NCI-H748 (cell line): ENCODE data around the gene LTO1.
A peak's percentile ranks its signal among the peaks of the same experiment; 100 is the strongest.

Experiments used
- DNase-seq: peaks from one replicate; lab custom pipeline; 2025; ENCODE audit not compliant: unreplicated experiment; lab: John Stamatoyannopoulos, UW

LTO1 gene

DNA sequence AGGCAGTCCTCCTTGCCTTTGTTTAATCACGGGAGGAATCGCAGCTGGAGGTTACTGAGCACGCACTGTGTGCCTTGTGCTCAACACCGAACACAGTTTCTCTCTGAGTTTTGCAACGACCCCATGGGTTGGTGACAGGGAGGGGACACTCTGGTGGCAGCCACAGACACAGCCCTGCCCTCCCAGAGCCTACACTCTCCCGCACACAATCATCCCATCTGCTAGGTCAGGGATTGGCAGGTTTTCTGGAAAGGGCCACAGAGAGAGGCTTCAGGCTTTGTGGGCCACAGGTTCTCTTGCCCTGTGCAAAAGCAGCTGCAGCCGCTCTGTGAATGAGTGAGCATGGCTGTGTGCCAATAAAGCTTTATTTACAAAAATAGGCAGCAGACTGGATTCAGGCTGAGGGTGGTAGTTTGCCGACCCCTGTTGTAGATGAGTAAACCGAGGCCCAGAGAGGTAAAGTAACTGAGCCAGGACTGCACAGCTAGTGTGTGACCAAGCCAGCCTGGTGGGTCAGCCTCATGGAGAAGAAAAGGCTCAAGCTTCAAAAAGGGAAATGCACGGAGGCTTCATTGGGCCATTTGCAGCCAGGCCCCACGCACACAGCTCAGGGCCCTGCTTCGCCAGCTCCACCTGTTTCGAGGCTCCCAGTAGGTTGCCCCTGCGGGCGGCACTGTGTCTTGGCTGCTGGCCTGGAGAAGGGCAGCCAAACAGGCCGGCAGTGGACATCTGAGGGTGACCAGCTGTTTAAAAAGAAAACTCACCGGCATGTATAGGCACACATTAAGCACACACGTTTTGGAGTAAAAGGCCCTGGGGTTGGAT is 16.3 kb downstream of the LTO1 start:
- DNase-seq, result no peak

GRCh38 chr11:69657911-69658625 is 17.1 kb downstream of the LTO1 start:
- peak; percentile 50 for DNase-seq

DNA sequence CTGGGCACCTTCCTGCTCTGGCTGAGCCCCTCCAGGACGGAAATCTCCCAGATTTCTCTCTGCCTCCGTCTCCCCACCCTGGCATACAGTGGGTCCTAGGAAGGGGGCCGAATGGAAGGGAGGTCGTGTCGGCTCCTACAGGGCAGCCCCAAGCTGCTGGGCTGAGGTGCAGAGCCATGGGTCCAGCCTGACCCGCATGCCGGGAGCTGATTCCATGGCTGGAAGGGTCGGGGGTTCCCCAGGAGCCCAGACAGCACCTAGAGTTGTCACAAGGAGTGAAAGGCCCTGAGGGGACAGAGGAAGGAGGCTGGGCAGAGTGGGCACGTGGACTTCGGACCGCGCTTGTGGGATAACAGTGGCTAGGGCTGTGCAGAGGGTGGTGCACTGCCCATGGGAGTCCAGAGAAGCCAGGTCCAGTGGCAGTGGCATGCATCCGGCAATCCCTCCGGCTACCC is 17.7 kb downstream of the LTO1 start:
- DNase-seq, result no peak

GRCh38 chr11:69656536-69657455 is 18.4 kb downstream of the LTO1 start:
- no peak for DNase-seq

- no peak for DNase-seq
Observed at GRCh38 chr11:69655479-69656428, 19.4 kb downstream of the LTO1 start.

DNA sequence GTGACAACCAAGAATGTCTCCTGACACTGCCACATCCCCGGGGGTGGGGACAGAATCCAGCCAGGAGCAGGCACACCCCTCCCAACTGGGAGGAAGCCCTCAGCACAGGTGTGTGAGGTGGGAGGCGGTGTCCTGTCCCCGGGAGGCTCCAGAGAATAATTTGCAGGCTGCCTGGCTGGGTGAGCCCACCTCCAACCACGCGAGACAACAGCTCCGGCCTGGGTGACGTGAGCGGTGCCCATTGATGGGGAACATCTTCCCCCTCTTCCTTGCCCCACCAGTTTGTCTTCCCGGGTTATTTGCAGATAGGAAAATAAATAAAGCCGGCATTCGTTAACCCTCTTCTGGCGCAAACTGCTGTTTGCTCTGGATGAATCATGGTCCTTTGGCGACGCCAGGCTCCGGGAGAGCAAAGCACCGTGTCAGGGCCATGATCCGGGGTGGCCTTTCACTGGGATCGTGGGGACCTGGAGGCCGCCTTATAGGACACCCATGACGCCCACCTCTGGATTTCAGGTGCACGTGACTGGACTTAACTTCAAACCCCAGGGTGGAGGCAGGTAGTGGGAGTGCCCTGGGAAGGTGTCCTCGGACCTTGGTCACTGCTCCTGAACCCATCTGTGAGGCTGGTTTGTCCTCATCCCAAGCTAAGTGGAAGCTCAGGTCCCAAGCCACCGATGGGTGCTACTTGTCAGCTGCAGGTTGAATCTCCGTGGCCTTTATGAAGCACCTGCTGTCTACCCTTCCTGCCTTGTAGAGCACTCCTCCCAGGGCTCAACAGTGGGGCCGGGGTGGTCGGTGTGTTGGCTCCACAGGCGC is 20.3 kb downstream of the LTO1 start:
- peak; percentile 59 for DNase-seq

- DNase-seq, result peak; percentile 59
Observed at GRCh38 chr11:69654001-69654659, 21.0 kb downstream of the LTO1 start.

- DNase-seq, result no peak
Observed at GRCh38 chr11:69653406-69653960, 21.7 kb downstream of the LTO1 start.

- DNase-seq, result no peak
Observed at GRCh38 chr11:69652999-69653398, 22.2 kb downstream of the LTO1 start.

- no peak for DNase-seq
Observed at GRCh38 chr11:69651834-69652620, 23.1 kb downstream of the LTO1 start.

GRCh38 chr11:69650832-69651344 is 24.3 kb downstream of the LTO1 start:
- DNase-seq, result peak; percentile 37

GRCh38 chr11:69650081-69650831 is 24.9 kb downstream of the LTO1 start:
- DNase-seq, result no peak

DNA sequence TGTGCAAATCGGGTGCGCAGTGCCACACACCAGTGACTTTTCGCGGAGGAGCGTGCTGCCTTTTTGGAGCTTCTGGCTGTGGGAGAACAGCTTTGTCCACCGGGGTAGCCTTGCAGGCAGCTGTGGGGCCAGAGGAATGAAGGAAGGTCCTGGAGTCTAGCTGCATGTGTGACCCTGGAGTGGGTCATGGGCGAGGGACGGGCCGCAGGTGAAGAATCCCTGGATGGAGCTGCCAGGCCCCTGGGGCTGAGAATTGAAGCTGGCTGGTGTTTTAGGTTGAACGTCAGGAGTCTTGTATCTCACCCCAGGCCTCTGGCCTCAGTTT is 25.6 kb downstream of the LTO1 start:
- DNase-seq, result no peak

DNA sequence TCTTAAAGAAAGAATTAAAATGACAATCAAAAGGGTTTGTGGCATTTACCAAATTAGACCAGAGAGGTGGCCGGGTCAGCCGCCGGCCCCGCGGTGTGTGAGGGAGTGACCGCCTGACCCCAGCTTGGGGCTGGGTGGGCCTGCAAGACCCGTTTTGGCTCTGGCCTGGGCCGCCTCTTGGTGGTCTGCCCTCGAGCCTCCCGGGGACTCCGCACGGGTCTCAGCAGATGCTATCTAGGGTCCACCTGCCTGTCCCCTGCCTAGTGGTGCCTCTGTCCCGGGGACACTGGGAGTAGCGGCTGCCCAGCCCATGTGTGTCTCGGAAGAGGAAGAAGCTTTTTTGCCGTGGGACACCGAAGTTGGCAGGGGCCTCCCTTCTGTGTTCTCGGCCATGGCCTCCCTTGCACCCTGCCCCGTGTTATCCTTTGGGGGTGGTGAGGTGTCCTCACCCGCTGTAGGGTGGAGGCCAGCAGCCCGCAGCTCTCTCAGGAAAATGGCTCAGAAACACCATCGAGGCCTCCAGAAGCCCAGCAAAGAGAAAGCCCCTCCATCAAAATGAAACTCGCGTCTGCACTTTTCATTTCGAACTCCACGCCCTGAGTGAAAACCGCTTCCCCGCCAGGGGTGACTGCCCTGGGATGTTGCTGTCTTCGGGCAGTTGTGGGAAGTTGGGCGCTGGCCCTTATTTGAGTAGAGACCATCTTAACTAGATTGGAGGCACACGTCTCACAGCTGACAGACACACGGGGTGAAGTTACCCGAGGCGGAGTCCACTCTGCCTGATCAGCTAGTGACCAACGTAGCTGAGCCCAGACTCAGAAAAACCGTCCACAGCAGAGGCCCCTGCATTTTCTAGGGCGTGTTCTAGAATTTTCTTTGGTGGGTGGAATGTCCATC is 26.2 kb downstream of the LTO1 start:
- no peak for DNase-seq

GRCh38 chr11:69647761-69648497 is 27.2 kb downstream of the LTO1 start:
- no peak for DNase-seq
